ENCODE data around the gene PMEL. TPM values are rescaled to one million over a fixed set of nuclear protein-coding genes. Genes with fewer than 3 reads are reported as not detected.

The PMEL gene
- total and polyA plus RNA-seq, 2 of the 8 experiments (the other 6 are each of a cell fraction or from before 2014, with no cell fraction given): 120 to 382 TPM

DNA sequence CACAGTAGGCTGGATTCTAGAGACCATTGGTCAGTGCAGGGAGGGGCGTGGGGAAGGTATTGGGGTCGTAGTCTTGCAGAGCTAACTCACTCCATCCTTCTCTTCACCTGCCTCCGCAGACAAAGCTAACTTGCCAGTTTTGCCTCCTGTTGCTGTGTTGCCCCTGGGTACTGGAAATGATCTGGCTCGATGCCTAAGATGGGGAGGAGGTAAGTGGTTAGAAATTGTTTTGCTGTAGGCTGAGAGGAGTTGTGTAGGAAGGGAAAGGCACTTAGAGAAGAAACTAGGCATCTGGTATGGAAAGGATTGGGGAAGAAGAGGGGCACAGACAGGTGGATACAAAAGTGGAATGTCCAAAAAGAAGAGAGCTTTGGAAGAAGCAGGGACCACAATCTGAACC is 23.8 kb downstream of the PMEL start (continued):
- TF ChIP-seq, protein P1, sequence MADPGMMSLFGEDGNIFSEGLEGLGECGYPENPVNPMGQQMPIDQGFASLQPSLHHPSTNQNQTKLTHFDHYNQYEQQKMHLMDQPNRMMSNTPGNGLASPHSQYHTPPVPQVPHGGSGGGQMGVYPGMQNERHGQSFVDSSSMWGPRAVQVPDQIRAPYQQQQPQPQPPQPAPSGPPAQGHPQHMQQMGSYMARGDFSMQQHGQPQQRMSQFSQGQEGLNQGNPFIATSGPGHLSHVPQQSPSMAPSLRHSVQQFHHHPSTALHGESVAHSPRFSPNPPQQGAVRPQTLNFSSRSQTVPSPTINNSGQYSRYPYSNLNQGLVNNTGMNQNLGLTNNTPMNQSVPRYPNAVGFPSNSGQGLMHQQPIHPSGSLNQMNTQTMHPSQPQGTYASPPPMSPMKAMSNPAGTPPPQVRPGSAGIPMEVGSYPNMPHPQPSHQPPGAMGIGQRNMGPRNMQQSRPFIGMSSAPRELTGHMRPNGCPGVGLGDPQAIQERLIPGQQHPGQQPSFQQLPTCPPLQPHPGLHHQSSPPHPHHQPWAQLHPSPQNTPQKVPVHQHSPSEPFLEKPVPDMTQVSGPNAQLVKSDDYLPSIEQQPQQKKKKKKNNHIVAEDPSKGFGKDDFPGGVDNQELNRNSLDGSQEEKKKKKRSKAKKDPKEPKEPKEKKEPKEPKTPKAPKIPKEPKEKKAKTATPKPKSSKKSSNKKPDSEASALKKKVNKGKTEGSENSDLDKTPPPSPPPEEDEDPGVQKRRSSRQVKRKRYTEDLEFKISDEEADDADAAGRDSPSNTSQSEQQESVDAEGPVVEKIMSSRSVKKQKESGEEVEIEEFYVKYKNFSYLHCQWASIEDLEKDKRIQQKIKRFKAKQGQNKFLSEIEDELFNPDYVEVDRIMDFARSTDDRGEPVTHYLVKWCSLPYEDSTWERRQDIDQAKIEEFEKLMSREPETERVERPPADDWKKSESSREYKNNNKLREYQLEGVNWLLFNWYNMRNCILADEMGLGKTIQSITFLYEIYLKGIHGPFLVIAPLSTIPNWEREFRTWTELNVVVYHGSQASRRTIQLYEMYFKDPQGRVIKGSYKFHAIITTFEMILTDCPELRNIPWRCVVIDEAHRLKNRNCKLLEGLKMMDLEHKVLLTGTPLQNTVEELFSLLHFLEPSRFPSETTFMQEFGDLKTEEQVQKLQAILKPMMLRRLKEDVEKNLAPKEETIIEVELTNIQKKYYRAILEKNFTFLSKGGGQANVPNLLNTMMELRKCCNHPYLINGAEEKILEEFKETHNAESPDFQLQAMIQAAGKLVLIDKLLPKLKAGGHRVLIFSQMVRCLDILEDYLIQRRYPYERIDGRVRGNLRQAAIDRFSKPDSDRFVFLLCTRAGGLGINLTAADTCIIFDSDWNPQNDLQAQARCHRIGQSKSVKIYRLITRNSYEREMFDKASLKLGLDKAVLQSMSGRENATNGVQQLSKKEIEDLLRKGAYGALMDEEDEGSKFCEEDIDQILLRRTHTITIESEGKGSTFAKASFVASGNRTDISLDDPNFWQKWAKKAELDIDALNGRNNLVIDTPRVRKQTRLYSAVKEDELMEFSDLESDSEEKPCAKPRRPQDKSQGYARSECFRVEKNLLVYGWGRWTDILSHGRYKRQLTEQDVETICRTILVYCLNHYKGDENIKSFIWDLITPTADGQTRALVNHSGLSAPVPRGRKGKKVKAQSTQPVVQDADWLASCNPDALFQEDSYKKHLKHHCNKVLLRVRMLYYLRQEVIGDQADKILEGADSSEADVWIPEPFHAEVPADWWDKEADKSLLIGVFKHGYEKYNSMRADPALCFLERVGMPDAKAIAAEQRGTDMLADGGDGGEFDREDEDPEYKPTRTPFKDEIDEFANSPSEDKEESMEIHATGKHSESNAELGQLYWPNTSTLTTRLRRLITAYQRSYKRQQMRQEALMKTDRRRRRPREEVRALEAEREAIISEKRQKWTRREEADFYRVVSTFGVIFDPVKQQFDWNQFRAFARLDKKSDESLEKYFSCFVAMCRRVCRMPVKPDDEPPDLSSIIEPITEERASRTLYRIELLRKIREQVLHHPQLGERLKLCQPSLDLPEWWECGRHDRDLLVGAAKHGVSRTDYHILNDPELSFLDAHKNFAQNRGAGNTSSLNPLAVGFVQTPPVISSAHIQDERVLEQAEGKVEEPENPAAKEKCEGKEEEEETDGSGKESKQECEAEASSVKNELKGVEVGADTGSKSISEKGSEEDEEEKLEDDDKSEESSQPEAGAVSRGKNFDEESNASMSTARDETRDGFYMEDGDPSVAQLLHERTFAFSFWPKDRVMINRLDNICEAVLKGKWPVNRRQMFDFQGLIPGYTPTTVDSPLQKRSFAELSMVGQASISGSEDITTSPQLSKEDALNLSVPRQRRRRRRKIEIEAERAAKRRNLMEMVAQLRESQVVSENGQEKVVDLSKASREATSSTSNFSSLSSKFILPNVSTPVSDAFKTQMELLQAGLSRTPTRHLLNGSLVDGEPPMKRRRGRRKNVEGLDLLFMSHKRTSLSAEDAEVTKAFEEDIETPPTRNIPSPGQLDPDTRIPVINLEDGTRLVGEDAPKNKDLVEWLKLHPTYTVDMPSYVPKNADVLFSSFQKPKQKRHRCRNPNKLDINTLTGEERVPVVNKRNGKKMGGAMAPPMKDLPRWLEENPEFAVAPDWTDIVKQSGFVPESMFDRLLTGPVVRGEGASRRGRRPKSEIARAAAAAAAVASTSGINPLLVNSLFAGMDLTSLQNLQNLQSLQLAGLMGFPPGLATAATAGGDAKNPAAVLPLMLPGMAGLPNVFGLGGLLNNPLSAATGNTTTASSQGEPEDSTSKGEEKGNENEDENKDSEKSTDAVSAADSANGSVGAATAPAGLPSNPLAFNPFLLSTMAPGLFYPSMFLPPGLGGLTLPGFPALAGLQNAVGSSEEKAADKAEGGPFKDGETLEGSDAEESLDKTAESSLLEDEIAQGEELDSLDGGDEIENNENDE (IDR thresholded peaks at IDR 0.05; ENCODE audit: insufficient replicate concordance, low read length): no peak
- TF ChIP-seq CTBP2 (IDR thresholded peaks at IDR 0.05; ENCODE audit: borderline replicate concordance, insufficient read depth, insufficient read length, low read length): no peak
- TF ChIP-seq HDAC2 (IDR thresholded peaks at IDR 0.05; ENCODE audit: borderline replicate concordance in 1 of 2, low read depth in 2 of 2, low read length in 2 of 2): no peak
- TF ChIP-seq, protein P2, sequence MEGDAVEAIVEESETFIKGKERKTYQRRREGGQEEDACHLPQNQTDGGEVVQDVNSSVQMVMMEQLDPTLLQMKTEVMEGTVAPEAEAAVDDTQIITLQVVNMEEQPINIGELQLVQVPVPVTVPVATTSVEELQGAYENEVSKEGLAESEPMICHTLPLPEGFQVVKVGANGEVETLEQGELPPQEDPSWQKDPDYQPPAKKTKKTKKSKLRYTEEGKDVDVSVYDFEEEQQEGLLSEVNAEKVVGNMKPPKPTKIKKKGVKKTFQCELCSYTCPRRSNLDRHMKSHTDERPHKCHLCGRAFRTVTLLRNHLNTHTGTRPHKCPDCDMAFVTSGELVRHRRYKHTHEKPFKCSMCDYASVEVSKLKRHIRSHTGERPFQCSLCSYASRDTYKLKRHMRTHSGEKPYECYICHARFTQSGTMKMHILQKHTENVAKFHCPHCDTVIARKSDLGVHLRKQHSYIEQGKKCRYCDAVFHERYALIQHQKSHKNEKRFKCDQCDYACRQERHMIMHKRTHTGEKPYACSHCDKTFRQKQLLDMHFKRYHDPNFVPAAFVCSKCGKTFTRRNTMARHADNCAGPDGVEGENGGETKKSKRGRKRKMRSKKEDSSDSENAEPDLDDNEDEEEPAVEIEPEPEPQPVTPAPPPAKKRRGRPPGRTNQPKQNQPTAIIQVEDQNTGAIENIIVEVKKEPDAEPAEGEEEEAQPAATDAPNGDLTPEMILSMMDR (IDR thresholded peaks at IDR 0.05; ENCODE audit: control extremely low read depth in 1 of 3, insufficient read depth in 1 of 3, low read depth in 1 of 3, low read length in 3 of 3): no peak
- TF ChIP-seq, protein P3, sequence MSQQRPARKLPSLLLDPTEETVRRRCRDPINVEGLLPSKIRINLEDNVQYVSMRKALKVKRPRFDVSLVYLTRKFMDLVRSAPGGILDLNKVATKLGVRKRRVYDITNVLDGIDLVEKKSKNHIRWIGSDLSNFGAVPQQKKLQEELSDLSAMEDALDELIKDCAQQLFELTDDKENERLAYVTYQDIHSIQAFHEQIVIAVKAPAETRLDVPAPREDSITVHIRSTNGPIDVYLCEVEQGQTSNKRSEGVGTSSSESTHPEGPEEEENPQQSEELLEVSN (IDR thresholded peaks at IDR 0.05): no peak
- TF ChIP-seq RXRA (IDR thresholded peaks at IDR 0.05; ENCODE audit: insufficient read depth, low read depth, low read length): no peak
- no peak for TF ChIP-seq JUND (IDR thresholded peaks at IDR 0.05; ENCODE audit: low read length)
- TF ChIP-seq ASH2L (IDR thresholded peaks at IDR 0.05; ENCODE audit: low read length): no peak

Data from H1 (cell line).